ENCODE measurements around the gene ARHGAP8. TPM values are rescaled to one million over a fixed set of nuclear protein-coding genes. Genes with fewer than 3 reads are reported as not detected.
A peak's percentile ranks its signal among the peaks of the same experiment; 100 is the strongest.

Gene ARHGAP8
- total and polyA plus RNA-seq, 2 donors (not counting 1 experiment from before 2014, with no cell fraction given): 0.37 TPM; not detected in 1

DNA sequence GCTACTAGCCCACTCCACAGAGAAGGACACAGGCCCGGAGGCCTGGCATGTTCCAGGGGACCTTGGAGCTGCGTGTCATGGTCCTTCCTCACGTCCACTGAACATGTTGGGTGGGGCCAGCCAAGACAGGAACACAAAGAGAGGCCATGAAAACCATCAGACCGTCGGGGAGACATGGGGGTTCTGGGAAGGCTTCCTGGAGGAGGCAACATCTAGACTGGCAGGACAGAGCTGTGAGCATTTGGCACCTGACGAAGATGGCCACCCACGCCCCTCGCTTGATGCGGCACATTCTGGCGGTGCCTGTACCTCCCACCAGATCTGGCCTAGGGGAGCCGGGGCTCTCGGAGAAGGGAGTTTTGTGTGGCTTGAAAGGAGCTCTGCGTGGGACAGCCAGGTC, 24.7 kb upstream of the ARHGAP8 start:
- ChIA-PET POLR2A (no interaction called here), CTCF (no interaction called here)
- Mint-ChIP-seq H3K4me3 (no peak overlapping the region), H3K27me3 (no peaks in the 10 kb centered on the region), H3K4me1 (peaks cover 7% of the 10 kb centered on the region), H3K9me3 (ENCODE audit: insufficient read depth) (no peaks in the 10 kb centered on the region), H3K27ac (no peak overlapping the region)
- Histone ChIP-seq H3K27ac (ENCODE audit: low read length in 2 of 2) (no peak overlapping the region), H3K36me3 (replicated peaks in 1 of 2; ENCODE audit: control extremely low read depth in 1 of 2, control insufficient read depth in 1 of 2, extremely low read depth in 1 of 2, insufficient read depth in 2 of 2, low read length in 1 of 2) (peaks cover 0 to 7% of the 10 kb centered on the region in 2 experiments), H4K20me1 (ENCODE audit: control insufficient read depth, insufficient read depth, low read length, poor library complexity, severe bottlenecking) (no peaks in the 10 kb centered on the region), H3K79me2 (ENCODE audit: control insufficient read depth, insufficient read depth, low read length) (no peaks in the 10 kb centered on the region), H3K4me3 (ENCODE audit: control extremely low read depth in 1 of 5, extremely low read depth in 1 of 5, insufficient read depth in 1 of 5, low read depth in 2 of 5, low read length in 4 of 5) (no peak overlapping the region), H3K27me3 (replicated peaks in 1 of 4; ENCODE audit: control extremely low read depth in 1 of 4, control insufficient read depth in 3 of 4, insufficient read depth in 4 of 4, low read length in 3 of 4) (no peaks in the 10 kb centered on the region), H2AFZ (ENCODE audit: insufficient read depth, low read depth, low read length, poor library complexity, severe bottlenecking) (no peak overlapping the region), H3K4me1 (ENCODE audit: control insufficient read depth in 2 of 2, insufficient read depth in 2 of 2, low read length in 2 of 2) (peaks cover 0 to 13% of the 10 kb centered on the region in 2 donors), H3K4me2 (replicated peaks; ENCODE audit: low read depth, low read length, poor library complexity, severe bottlenecking) (no peak overlapping the region), H3K9me3 (ENCODE audit: control extremely low read depth in 1 of 3, control insufficient read depth in 2 of 3, insufficient read depth in 1 of 3, low read length in 2 of 3) (no peaks in the 10 kb centered on the region), H3K9ac (ENCODE audit: low read length) (no peak overlapping the region)
- intact Hi-C loops (cut with micrococcal nuclease): no loop called here
- TF ChIP-seq EZH2 (IDR thresholded peaks at IDR 0.05; ENCODE audit: borderline replicate concordance, insufficient read depth, low read depth, low read length, poor library complexity, severe bottlenecking): no peak
- TF ChIP-seq, protein P1, sequence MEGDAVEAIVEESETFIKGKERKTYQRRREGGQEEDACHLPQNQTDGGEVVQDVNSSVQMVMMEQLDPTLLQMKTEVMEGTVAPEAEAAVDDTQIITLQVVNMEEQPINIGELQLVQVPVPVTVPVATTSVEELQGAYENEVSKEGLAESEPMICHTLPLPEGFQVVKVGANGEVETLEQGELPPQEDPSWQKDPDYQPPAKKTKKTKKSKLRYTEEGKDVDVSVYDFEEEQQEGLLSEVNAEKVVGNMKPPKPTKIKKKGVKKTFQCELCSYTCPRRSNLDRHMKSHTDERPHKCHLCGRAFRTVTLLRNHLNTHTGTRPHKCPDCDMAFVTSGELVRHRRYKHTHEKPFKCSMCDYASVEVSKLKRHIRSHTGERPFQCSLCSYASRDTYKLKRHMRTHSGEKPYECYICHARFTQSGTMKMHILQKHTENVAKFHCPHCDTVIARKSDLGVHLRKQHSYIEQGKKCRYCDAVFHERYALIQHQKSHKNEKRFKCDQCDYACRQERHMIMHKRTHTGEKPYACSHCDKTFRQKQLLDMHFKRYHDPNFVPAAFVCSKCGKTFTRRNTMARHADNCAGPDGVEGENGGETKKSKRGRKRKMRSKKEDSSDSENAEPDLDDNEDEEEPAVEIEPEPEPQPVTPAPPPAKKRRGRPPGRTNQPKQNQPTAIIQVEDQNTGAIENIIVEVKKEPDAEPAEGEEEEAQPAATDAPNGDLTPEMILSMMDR (IDR thresholded peaks at IDR 0.05): no peak
- 92% methylated on average over 12 of the region's 13 CpGs for WGBS (ENCODE audit: insufficient coverage)
- DNase-seq (no peak), ATAC-seq (ENCODE audit: low read depth) (no peak)

DNA sequence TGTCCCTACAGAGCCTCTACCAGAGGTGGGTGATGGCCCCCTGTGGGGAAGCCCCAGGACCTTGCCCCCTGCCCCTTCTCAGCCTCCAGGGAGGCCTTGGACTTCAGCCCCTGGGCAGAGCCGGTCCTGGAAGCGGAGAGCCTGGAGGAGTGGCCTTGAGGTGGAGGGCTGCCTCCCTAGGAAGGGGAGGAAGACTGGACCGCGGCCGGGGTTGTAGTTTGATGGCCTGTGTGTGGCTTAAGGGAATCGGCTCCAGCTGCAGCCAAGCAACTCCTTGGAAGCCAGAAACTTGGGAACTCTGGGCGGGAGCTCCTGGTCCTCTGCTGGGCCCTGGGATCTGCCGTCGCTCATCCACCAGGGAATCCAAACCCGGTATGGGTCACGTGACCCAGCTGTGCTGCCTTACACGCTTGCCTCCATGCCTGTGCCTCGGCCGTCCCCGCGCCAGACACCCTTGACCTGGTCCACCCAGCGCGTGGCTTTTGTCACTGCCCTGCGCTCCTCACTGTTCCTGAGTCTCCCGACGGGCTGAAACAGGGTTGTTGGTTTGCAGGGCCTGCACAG, 23.5 kb upstream of the ARHGAP8 start:
- ChIA-PET POLR2A (no interaction called here), CTCF (no interaction called here)
- no peak overlapping the region for H2AFZ ChIP-seq (ENCODE audit: insufficient read depth, low read depth, low read length, poor library complexity, severe bottlenecking)
- H3K79me2 ChIP-seq (ENCODE audit: control insufficient read depth, insufficient read depth, low read length): no peaks in the 10 kb centered on the region
- WGBS (ENCODE audit: insufficient coverage): 81% methylated on average over 19 of the region's 21 CpGs
- peak overlapping the region; percentile 57 for H3K4me2 ChIP-seq (replicated peaks; ENCODE audit: low read depth, low read length, poor library complexity, severe bottlenecking)
- no peaks in the 10 kb centered on the region for H3K27me3 Mint-ChIP-seq
- intact Hi-C loops (cut with micrococcal nuclease): no loop called here
- no peak overlapping the region for H3K4me3 ChIP-seq (ENCODE audit: control extremely low read depth in 1 of 5, extremely low read depth in 1 of 5, insufficient read depth in 1 of 5, low read depth in 2 of 5, low read length in 4 of 5)
- H3K36me3 ChIP-seq (replicated peaks in 1 of 2; ENCODE audit: control extremely low read depth in 1 of 2, control insufficient read depth in 1 of 2, extremely low read depth in 1 of 2, insufficient read depth in 2 of 2, low read length in 1 of 2): peaks cover 0 to 7% of the 10 kb centered on the region in 2 experiments
- H3K9me3 Mint-ChIP-seq (ENCODE audit: insufficient read depth): no peaks in the 10 kb centered on the region
- no peak overlapping the region for H3K4me3 Mint-ChIP-seq
- no peak overlapping the region for H3K27ac ChIP-seq (ENCODE audit: low read length in 2 of 2)
- TF ChIP-seq, protein P1 (IDR thresholded peaks at IDR 0.05): no peak
- no peak for TF ChIP-seq EZH2 (IDR thresholded peaks at IDR 0.05; ENCODE audit: borderline replicate concordance, insufficient read depth, low read depth, low read length, poor library complexity, severe bottlenecking)
- H3K4me1 Mint-ChIP-seq: peaks cover 7% of the 10 kb centered on the region
- H3K4me1 ChIP-seq (ENCODE audit: control insufficient read depth in 2 of 2, insufficient read depth in 2 of 2, low read length in 2 of 2): peaks cover 0 to 13% of the 10 kb centered on the region in 2 donors
- ATAC-seq (ENCODE audit: low read depth): no peak
- H4K20me1 ChIP-seq (ENCODE audit: control insufficient read depth, insufficient read depth, low read length, poor library complexity, severe bottlenecking): no peaks in the 10 kb centered on the region
- H3K27me3 ChIP-seq (replicated peaks in 1 of 4; ENCODE audit: control extremely low read depth in 1 of 4, control insufficient read depth in 3 of 4, insufficient read depth in 4 of 4, low read length in 3 of 4): no peaks in the 10 kb centered on the region
- H3K9ac ChIP-seq (ENCODE audit: low read length): no peak overlapping the region
- H3K27ac Mint-ChIP-seq: peak overlapping the region; percentile 15
- no peak for DNase-seq
- H3K9me3 ChIP-seq (ENCODE audit: control extremely low read depth in 1 of 3, control insufficient read depth in 2 of 3, insufficient read depth in 1 of 3, low read length in 2 of 3): no peaks in the 10 kb centered on the region

Data from B cell (primary cell).